Smooth muscle cell of the umbilical artery (primary cell): ENCODE measurements around the gene FAM98B. TPM values are rescaled to one million over a fixed set of nuclear protein-coding genes. Genes with fewer than 3 reads are reported as not detected.

Source experiments
- total RNA-seq: library from RNA; depleted of rRNA; stranded (reverse); fragments of >200 nt; gene quantifications from 2 replicates; pipeline ENCODE4 v1.2.3, GENCODE V29; 2014

The FAM98B gene
- total RNA-seq: 11.5 and 11.9 TPM in 2 replicates

GRCh38 chr15:38453971-38454695, at the start of gene FAM98B:
TSS of gene FAM98B (plus strand) at chr15:38454127. CDS start at chr15:38454162, 35 bp downstream.

Other genes starting within 250 kb of the FAM98B start
- gene SPRED1, start 201.3 kb upstream of the FAM98B start, total RNA-seq: 57.9 and 86.5 TPM in 2 replicates
- gene RASGRP1, start 110.7 kb downstream of the FAM98B start, total RNA-seq: 0.59 and 0.88 TPM in 2 replicates